Cardiac muscle cell (in vitro differentiated cells and primary cell): Measurements from ENCODE around the gene TRMT11. TPM values are rescaled to one million over a fixed set of nuclear protein-coding genes. Genes with fewer than 3 reads are reported as not detected.

Experiments used
- DNase-seq, 2 donors: peaks; one replicate each; pipeline versions ENCODE4 v3.0.0 to v3.0.0-alpha.2; 2010 to 2017; ENCODE audit warnings: low read depth in 1 of 2, low spot score in 1 of 2
- H3K27ac ChIP-seq: fragments of 200-600 bp; sonication (generic); 2 replicates; pipeline ENCODE4 v1.5.1; 2016
- H3K27me3 ChIP-seq: fragments of 200-600 bp; sonication (generic); 2 replicates; pipeline ENCODE4 v1.6.0; 2016; ENCODE audit warnings: control low read depth
- H3K36me3 ChIP-seq: fragments of 200-600 bp; sonication (generic); 2 replicates; pipeline ENCODE4 v1.5.1; 2016; ENCODE audit warnings: control low read depth
- H3K4me1 ChIP-seq: fragments of 200-600 bp; sonication (generic); 2 replicates; pipeline ENCODE4 v1.8.1; 2017; ENCODE audit warnings: low read depth, mild to moderate bottlenecking, mixed run types
- H3K4me3 ChIP-seq: fragments of 200-600 bp; sonication (generic); 2 replicates; pipeline ENCODE4 v1.5.1; 2016; ENCODE audit warnings: mild to moderate bottlenecking
- H3K9me3 ChIP-seq: fragments of 200-600 bp; sonication (generic); 2 replicates; pipeline ENCODE4 v1.5.1; 2017; ENCODE audit warnings: low read depth, mild to moderate bottlenecking, control low read depth
- CTCF ChIP-seq: IDR thresholded peaks from 2 replicates; pipeline ENCODE4 v1.5.1; 2012; ENCODE audit warnings: low read depth, mild to moderate bottlenecking, low read length
- polyA plus RNA-seq: library from polyadenylated mRNA; unstranded; fragments of >200 nt; fragmentation: Nextera tagmentation; extraction: Ambion mirVana; gene quantifications from 2 replicates; pipeline ENCODE4 v1.2.1, GENCODE V29; 2016
- total RNA-seq: library from RNA; depleted of rRNA; stranded (reverse); fragments of >200 nt; gene quantifications from 2 replicates; pipeline ENCODE4 v1.2.3, GENCODE V29; 2016

The TRMT11 gene
- total RNA-seq (30.8 and 68.6 TPM in 2 replicates), polyA plus RNA-seq (46.5 and 67.6 TPM in 2 replicates)

DNA sequence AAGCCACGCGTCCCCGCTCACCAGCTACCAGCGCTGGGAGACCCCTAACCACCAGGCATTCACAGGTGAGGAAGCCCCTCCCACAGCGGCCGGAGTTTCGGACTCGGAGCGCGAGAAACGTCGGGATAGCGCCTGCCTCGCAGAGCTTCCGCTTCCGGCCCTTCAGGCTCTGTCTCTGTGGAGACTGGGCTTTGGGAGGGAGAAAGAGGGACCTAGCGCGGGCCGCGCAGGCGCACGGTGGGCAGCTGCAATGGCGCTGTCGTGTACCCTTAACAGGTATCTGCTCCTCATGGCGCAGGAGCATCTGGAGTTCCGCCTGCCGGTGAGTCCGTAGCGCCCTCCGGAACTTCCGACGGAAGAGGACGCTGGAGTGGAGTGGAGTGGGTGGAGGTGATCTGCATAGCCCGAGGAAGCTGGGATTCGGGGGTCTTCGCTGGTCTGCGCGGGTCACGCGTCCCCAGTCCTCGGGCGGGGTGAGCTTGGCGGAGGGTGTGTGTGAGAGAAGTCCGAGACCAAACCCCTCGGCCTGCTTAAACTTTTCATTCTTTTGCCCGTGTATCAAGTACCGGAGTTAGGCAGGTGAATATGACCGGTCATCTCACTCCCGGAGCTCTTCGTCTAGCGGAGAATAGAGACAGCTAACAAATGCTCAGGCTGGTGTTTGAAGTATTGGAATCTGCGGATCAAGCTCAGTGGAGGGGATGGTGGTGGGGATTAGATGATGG lies at the start of gene TRMT11:
TSS of gene TRMT11 (plus strand) at position 240 of the 725 bp plus-strand sequence. CDS start at position 251, 11 bp downstream.
- H3K9me3 ChIP-seq, result no peaks in the 10 kb centered on the region
- no peak for TF ChIP-seq CTCF
- peaks cover 16% of the 10 kb centered on the region for H3K4me1 ChIP-seq
- H3K36me3 ChIP-seq, result no peaks in the 10 kb centered on the region
- peak within 1 kb of the TSS; percentile 74 for H3K4me3 ChIP-seq
- no peaks in the 10 kb centered on the region for H3K27me3 ChIP-seq
- peak; percentile 88 to 96 for DNase-seq
- H3K27ac ChIP-seq, result peak within 1 kb of the TSS; percentile 74

GRCh38 chr6:125939026-125939425 lies 47.3 kb upstream of the TRMT11 start:
- Histone ChIP-seq H3K27ac (no peak overlapping the region), H3K9me3 (no peaks in the 10 kb centered on the region), H3K36me3 (no peaks in the 10 kb centered on the region), H3K27me3 (no peaks in the 10 kb centered on the region), H3K4me3 (no peak overlapping the region), H3K4me1 (peaks cover under 1% of the 10 kb centered on the region)
- TF ChIP-seq CTCF, result no peak
- no peak for DNase-seq

- Histone ChIP-seq H3K9me3 (no peaks in the 10 kb centered on the region), H3K4me3 (no peak overlapping the region), H3K36me3 (no peaks in the 10 kb centered on the region), H3K4me1 (peaks cover 8% of the 10 kb centered on the region), H3K27ac (no peak overlapping the region), H3K27me3 (no peaks in the 10 kb centered on the region)
- no peak for TF ChIP-seq CTCF
- DNase-seq, result no peak
These were observed 46.5 kb upstream of the TRMT11 start for GRCh38 chr6:125939791-125940190.

DNA sequence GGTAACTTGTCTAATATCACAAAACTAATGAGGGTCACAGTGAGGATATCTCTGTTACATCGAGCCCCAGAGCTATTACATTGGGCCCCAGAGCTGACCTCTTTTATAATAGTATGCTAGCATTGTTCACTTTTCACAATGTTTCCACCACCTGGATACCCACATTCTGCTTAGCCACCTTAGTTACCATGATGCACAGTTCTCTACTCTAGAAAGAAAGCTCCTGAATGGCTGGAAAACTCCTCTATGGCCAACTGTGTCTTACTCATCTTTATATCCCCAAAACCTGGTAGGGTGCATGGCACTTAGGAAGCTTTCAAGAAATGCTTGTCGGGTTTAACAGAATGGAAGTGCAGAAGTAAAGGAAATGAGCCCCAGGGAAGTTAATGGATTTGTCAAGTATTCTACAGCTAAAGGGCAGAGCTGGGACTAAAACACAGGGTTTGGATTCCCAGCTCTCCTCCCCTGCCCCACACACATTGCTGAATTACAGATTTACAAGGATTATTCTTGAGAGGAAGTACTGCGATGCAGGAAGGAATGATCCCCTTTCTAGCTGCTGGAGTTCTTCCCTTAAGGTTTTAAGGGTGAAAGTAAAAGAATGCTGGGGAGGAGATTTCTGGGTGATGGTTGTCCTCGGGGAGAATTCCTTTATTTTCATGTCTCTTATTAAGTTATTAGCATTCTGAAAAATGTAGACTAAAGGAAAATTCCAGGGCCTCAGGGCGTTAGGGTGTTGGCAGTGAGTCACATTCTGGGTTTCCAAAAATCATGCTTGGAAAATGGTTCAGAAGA lies 45.9 kb upstream of the TRMT11 start:
- peaks cover 13% of the 10 kb centered on the region for H3K4me1 ChIP-seq
- H3K4me3 ChIP-seq, result no peak overlapping the region
- no peaks in the 10 kb centered on the region for H3K27me3 ChIP-seq
- peak in 1 of 2 donors; percentile 32 for DNase-seq
- TF ChIP-seq CTCF, result no peak
- no peaks in the 10 kb centered on the region for H3K36me3 ChIP-seq
- no peak overlapping the region for H3K27ac ChIP-seq
- no peaks in the 10 kb centered on the region for H3K9me3 ChIP-seq

DNA sequence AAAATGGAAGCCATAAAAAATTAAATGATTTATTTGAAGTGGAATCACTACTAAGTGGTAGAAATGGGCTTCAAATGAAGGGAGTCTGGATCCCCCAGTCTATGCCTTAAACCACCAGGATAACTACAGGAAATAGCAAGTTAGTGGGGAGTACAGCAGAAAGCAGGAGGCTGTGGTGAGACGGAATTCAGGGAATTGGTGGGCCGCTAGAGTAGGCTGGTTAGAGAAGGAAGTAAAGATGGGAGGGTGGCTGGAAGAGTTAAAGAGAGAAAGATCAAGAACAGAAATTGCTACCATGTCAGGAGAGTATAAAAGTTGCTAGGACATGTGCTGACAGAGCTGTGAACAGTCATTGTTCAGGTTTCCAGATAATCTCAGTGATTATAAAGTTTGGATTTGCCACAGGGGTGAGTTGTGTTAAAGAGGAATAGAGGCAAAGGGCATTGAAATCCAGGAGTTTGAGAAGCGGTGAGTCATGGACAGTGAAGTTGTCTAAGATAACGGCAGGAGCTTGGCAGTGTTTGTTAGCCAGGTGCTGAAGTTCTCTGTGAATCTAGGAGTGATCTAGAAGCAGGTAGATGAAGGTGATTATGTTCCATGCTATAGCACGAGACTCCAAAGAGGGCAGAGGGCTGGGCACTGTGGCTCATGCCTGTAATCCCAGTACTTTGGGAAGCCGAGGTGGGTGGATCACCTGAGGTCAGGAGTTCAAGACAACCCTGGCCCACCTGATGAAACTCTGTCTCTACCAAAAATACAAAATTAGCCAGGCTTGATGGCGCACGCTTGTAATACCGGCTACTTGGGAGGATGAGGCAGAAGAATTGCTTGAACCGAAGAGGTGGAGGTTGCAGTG lies 43.4 kb upstream of the TRMT11 start:
- H3K27me3 ChIP-seq, result no peaks in the 10 kb centered on the region
- peaks cover 21% of the 10 kb centered on the region for H3K4me1 ChIP-seq
- no peak overlapping the region for H3K4me3 ChIP-seq
- no peaks in the 10 kb centered on the region for H3K9me3 ChIP-seq
- DNase-seq, result peak in 1 of 2 donors; percentile 41
- no peak overlapping the region for H3K27ac ChIP-seq
- H3K36me3 ChIP-seq, result no peaks in the 10 kb centered on the region
- no peak for TF ChIP-seq CTCF
